Measurements from ENCODE around the gene PHLPP2.

PHLPP2 gene

DNA sequence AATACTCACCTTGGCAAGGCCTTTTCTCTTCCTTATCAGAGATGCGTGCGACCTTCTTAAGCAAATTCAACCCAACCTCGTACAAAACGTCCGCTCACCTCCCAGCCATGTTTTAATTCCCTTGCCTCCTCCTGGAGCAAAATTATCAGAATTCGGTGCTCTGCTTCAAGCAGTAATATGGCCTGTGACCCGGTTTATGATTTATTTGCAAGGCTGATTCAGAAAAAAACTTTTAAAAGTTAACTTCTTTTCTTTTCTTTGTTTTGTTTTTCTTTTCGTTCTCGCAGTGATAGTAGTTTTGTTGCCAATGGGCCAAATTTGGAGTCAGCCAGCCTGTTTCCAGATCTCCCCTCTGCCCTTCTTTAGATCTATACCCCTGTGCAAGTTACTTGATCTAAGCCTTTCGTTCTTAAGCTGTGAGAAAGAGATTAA lies at the start of gene PHLPP2:
TSS of gene PHLPP2 (minus strand) at position 382 of the 432 bp plus-strand sequence. CDS start 9,906 bp downstream, outside the sequence.
- DNase-seq (ENCODE audit: low read depth) = no peak

DNA sequence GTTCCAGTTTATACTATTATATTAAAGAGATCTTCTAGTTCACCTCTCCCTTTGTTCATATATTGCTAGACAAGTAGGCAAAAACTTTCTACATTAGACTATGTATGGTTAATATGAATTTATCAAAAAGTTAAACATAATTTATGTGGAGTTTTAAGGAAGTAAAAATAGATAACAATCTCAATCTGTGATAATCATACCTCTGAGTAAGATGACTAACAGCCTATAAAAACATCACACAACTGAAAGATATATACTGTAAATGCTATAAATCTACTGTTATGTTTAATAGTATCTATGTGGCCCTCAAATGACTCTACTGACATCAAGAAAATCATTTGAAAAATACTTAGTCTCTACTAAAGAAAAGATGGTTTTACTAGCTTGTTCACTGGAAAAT lies 47.1 kb upstream of the PHLPP2 start:
- no peak for DNase-seq (ENCODE audit: low read depth)

DNA sequence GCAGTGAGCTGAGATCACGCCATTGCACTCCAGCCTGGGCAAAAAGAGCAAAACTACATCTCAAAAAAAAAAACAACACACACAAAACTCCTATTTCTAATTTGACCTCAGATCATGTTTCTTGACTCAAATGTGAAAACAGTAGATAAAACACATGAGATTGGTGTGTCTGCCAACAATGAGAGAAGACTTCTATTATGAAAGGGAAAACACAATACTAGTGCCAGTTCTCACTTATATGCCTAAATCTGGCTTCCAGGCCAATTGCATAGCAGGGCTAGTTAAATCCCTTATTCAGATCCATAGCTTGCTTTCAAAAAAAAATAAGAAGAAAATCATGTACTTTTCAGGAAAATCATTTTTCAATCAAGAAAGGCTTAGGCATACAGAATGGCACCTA lies 44.7 kb upstream of the PHLPP2 start:
- DNase-seq (ENCODE audit: low read depth) = no peak

DNA sequence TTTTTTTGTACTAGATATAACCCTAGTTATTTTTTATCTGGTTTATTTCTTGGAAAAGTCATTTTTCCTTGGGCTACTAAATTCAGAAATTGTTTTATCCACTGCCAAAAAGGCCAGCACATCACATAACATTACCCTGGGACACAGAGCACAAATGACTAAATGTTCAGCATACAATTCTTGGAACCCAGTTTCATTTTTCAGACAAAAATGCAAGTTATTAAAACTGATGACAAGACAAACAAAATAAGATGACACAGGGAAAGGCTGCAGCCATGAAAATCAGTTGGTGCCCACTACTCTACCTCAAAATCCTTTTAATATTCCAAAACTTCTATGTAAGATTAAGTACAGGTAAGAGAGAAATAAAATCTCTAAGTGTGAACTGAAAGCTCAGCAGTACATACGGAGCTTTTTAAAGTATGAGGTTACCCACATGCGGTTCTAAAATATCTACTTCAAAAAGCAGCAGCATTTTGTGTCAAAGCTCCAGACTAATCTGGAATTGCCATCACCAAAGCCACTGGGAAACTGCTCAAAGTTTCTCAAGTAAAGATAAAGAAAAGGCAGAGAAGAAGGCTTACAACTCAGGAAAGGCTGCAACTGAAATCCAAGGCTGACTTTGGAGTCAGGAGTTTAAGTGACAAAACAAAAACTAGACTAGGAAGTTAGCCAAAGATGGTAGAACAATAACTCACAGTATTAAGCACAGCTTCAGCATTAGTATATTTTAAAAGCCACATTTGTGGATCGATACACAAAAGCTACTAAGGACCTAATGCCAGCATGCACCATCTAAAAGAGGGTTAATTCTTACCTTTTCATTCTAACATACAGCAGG lies 42.8 kb upstream of the PHLPP2 start:
- no peak for DNase-seq (ENCODE audit: low read depth)

GRCh38 chr16:71762186-71762585 lies 37.7 kb upstream of the PHLPP2 start:
- DNase-seq (ENCODE audit: low read depth) = no peak

DNA sequence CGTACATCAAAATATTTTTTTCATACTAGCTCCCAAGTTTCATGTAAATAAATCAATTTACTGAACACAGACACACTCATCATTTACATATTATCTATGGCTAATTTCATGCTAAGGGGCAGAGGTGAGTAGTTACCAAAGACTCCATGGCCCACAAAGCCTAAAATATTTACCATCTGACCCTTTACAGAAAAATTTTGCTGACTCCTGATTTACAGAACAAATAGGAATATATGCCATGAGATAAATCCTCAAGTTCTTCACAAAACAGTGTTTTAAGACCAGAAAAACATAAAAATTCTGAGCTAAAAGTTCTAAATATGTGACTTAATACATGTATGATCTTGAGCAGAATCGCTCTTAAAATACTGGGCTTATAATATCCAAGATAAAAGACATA lies 36.6 kb upstream of the PHLPP2 start:
- DNase-seq (ENCODE audit: low read depth) = no peak

DNA sequence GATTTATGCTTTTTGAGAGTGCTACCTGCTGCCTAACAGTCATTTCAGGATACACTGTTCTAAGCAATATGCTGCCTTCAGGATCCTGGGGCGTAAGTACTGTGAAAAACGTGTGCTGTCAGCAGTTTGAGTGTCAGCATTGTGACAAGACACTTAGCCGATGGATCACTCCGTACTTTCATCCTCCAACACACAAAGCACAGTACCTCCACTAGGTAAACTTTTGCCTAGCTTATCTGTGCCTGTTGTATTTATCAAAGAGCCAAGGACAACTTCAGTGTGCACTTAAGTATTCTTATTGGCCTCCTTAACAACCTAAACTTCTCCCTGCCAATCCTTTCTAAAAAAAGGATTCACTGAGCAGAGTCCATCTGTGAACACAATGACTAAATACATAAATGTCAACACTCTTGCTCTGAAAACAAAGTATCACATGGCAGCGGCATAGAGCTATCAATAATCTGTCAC lies 33.8 kb upstream of the PHLPP2 start:
- no peak for DNase-seq (ENCODE audit: low read depth)

GRCh38 chr16:71754652-71755051 lies 30.2 kb upstream of the PHLPP2 start:
- no peak for DNase-seq (ENCODE audit: low read depth)

DNA sequence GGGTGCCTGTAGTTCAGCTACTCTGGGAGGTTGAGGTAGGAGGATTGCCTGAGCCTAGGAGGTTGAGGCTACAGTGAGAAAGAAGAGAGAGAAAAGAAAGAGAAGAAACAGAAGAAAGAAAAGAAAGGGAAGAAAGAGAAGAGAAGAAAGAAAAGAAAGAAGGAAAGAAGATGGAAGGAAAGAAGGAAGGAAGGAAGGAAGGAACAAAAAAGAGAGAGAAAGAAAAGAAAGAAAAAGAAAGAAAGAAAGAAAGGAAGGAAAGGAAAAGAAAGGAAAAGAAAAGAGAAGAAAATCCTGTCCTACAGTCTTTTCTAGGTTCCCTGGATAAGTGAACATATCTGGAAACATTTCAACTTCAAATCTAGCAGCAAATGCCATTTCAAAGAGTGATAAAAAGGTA lies 29.6 kb upstream of the PHLPP2 start:
- no peak for DNase-seq (ENCODE audit: low read depth)

- DNase-seq (ENCODE audit: low read depth) = no peak
These were observed 23.7 kb upstream of the PHLPP2 start for GRCh38 chr16:71748226-71748625.

DNA sequence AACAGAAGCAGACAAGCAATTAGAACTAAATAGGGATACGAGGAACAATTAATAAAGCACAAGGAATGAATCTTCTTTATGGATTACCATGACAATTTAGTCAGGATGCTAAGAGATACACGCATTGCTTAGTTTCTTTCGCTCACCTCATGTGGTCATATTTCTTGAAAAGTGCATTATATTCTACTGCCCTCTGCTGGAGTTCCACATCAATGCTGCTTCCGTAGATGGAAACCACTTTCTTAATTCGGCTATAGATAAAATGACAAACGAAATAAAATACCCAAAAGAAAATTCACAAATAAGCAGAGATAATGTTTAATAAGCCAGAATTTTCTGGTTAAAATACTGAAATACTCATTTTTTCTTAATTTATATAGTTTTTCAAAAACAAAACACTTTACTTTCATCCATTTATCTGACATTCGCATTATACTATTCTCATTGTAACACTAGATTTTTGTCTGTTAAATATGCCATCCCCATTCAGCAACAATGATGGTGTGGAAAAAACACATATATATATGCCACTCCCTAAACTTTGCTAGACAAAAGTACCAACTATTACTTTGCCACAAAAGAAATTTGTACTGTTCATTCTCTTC lies 22.0 kb upstream of the PHLPP2 start:
- peak; percentile 4 for DNase-seq (ENCODE audit: low read depth)

DNA sequence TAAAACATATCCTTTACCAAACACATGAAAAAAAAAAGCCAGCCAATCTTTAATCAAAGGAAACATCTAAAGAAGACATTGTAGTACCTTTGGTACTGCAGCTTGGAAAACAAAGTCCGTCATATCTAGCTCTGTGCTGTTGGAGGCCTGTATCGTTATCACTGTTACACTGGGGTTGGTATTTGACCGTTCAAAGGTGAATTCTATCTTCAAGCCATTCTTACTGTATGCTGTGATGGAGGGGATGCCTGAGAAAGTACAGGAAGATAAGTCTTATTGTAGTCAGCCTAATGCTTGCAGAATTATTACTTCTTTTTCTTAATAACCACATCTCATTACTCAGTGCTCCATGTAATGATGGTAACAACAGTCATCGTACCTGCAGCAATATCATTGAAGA lies 14.4 kb upstream of the PHLPP2 start:
- DNase-seq (ENCODE audit: low read depth) = no peak

DNA sequence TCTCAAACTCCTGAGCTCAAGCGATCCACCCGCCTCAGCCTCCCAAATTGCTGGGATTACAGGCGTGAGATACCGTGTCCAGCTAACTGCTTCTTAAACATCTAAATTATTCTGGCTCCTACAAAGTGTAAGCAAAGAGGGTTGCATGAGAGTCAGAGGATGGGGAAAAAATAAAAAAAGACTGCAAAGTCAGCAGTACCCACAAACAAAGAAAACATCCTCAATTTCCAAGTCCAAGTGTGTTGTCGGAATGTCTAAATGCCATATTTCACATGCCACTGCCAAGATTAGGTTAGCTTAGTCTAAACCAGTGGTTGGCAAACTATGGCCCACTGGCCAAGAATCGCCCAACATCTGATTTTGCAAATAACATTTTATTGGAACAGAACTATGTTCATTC lies 13.0 kb upstream of the PHLPP2 start:
- DNase-seq (ENCODE audit: low read depth) = no peak

- no peak for DNase-seq (ENCODE audit: low read depth)
These were observed 10.0 kb upstream of the PHLPP2 start for GRCh38 chr16:71734511-71734910.

DNA sequence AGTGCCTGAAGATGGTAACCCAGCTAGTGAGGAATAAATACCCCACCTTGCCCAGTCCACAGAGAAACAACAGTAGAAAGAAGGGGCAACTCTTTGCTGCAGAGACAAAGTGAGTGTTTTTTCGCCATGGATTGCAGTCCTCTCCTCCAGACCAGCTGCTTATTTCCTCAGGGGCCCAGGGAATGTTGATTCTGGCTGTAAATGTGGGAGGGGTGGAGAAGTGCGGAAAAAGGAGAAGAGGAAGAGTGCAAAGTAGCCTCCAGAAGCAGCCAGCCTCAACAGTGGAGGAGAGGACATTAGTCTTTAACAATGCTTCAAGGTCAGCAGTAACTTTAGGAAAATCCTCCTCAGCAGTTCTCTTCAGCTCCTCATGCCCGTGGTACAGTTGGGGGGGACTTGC lies 8.1 kb upstream of the PHLPP2 start:
- no peak for DNase-seq (ENCODE audit: low read depth)

DNA sequence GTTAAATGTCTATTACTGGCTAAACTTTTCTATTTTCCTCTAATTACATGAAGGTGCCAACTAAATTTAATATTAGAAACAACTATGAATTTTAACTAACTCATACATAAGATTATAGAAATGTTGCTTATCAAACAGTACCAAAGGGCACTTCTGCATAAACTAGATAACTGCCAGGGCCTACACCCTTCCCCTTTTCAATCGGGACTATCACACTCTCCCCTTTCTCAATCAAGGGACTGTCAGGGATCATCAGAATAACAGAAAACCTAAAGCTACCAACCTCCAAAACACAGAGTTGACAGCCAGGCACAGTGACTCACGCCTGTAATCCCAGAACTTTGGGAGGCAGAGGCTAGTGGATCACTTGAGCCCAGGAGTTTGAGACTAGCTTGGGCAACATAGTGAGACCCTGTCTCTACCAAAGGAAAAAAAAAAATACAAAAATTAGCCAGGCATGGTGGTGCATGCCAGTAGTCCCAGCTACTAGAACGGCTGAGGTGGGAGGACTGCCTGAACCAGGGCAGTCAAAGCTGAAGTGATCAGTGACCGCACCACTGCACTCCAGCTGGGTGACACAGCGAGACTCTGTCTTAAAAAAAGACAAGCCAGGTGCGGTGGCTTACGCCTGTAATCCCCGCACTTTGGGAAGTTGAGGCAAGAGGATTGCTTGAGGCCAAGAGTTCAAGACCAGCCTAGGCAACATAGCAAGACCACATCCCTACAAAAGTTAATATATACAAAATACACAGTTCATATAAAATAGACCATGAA lies 3.2 kb upstream of the PHLPP2 start:
- DNase-seq (ENCODE audit: low read depth) = no peak

DNA sequence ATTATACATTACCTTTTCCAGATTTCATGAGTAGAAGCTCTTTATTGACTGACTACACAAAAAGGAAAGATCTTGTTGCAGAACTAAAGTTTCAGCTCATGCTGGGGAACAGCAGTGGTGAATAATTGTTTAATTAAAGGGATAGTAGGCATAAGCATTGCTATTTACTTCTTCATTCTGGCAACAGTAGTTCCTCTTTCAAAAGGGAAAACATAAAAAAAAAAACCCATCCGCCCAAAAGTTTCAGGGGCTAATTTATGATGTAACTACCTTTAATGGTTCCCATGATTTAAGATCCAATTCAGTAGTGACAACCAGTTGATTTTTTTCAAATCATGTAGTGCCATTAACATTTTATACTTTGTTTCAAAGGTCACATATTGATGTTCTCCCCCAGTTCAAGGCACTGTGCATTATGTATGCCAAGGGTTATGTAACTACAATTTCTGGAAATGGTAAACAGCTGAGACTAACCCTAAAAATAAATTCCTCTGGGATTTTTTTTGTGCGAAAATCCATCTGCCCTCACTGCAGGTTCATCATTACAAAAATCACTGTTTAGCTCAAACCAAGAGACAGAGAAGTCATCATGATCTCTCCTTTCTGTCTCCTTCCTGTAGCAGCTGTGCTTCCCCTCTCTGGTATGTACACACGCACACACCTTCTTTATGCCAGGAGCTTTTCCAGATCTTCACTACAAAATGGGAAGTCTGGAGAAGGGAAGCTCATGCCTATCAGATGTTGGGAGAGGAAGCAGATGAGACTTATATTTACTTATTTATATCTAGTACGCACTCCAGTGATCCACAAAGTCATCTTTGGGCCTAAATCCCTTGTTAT lies 2.2 kb upstream of the PHLPP2 start:
- no peak for DNase-seq (ENCODE audit: low read depth)

DNA sequence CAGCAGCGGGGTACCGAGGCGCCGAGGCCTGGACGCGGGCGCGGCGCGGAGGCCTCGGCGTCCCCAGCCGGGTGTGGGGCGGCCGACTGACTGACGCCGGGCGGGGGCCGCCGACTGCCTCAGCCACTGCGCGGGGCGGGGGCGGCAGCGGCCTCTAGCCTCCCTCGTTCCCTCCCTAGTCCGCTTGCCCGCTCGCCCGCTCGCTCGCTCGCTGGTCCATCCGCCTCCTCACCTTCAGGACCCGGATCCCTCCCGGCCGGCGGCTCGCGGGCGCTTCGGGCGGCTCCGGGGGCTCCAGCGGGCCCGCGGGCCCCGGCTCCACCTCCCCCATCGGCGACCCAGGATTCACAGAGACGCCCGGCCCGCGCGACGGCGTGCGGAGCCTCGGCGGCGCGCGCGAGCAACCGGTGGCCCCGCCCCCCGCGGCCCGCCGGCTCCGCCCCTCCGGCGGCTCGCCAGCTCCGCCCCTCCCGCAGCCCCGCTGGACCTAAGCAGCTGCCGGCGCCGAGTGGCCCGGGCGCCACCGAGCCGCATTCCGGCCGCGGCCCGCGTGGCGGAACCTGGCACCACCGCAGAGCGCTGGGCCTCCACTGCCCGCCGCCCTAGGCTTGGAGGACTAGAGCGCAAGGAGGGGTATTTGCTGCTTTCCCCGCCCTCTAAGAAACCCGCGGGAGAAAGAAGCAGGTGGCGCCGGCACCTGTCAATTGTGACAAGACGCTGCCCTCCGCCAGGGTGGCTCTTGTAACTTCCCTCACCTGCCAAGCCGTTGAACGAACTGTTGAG lies 773 bp downstream of the PHLPP2 start:
- DNase-seq (ENCODE audit: low read depth) = peak; percentile 63

GRCh38 chr16:71722801-71723536 lies 1.5 kb downstream of the PHLPP2 start:
- peak; percentile 20 for DNase-seq (ENCODE audit: low read depth)

GRCh38 chr16:71721066-71721740 lies 3.3 kb downstream of the PHLPP2 start:
- DNase-seq (ENCODE audit: low read depth) = no peak
